GM19035 (cell line): ENCODE measurements around the gene CXCL1.
"Not testable (repeated sequence)": the region's sequence is repeated elsewhere in the genome, so short reads cannot be mapped to it uniquely, and the experiment has no call there.

ENCODE experiments used
- ATAC-seq: cut with Tn5 transposase; IDR thresholded peaks from one replicate; pipeline ENCODE4 v1.9.1; 2021; ENCODE audit not compliant: unreplicated experiment

The CXCL1 gene

DNA sequence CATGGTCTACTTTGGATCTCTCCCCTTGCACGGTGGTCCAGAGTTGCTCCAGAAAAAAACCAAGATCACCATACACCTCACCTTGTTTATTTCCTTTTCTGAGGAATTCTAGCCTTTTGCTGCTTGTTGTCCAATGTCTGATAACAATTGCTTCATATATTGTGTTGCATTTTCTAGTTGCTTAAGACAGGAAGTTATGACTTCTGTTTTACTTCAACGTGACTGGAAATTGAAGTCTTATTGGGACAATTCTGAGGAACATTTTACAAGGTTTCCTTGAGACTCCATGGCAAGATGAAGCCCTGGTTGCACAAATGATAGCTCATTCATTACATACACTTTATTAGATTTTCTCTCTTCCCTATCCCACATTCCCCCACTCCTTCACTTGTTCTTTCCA lies 5.2 kb downstream of the CXCL1 start:
- no peak for ATAC-seq

GRCh38 chr4:73875401-73875800 lies 6.2 kb downstream of the CXCL1 start:
- ATAC-seq = no peak

GRCh38 chr4:73883306-73883705 lies 14.1 kb downstream of the CXCL1 start:
- ATAC-seq = peak; percentile 67

DNA sequence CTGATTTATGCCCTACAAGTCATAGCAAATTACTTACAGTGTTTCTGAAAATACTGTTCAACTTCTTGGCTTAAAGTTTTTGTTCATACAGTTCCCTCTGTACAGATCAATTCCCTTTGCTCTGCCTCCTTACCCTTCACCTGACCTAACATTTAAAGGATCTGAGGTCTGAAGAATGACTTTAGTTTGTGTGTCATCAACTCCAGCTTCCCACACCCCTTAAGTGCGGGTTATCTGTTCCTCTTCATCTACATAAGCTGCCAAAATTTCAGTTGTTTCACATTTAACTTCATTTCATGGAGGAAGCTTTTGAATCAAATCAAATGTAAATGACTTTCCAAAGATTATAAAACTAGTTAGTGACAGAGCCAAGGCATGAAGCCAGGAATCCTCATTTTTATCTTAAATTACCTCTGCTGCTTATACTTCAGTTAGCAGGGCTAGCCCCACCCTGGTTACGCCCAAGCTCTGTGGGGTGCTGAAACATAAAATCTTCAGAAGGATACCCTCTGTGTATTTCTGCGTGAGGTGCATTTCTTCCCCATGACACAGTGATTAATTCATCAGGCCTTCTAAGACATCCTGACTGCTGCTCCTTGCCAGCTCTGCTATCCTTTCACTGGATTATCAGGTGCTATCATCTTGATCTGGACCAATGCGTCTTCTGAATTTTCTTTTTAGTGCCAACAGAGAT lies 16.5 kb downstream of the CXCL1 start:
- no peak for ATAC-seq

GRCh38 chr4:73891326-73891725 lies 22.1 kb downstream of the CXCL1 start:
- ATAC-seq = no peak

DNA sequence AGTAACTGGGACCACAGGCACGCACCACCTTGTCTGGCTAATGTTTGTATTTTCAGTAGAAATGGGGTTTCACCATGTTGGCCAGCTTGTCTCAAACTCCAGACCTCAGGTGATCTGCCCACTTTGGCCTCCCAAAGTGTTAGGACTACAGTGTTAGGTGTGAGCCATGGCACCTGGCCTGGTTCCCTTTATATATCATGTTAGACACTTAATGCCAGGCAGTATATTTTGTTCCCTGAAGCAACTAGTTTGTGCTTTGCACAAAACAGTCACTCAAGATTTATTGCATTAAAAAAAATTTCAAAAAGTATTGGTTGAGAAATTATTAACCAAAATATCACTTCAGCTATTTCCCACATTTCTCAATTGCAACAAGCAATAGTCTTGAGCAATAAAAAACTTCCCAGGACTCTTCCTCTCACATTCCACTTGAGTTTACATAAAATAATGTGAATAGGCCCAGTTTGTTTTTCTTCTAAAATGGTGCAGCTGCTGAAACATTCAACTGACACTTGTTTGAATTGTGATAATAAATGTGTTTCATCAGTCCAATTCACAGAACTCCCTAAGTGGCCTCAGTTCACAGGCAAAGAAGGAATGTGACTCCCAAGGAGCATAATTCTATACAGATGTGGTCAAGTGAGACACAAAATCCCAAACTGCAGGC lies 22.7 kb downstream of the CXCL1 start:
- ATAC-seq = no peak

GRCh38 chr4:73892966-73893365 lies 23.8 kb downstream of the CXCL1 start:
- no peak for ATAC-seq

DNA sequence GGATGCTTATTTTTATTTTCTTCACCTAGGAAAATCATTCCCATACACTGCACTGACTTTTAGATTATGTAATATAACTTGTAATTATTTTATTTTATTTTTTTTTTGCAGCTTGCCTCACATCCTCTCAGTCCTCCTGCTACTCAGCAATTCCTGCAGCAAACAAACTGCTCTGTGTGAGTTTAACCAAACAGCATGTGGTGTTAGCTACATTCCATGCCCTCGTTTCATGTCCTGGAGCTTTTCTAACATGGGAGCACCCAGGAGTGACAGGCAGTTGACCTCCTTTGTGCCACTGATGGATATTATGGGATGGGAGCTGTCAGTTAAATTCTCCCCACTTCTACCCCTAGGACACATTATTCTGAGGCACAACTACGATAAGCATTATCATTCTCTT lies 24.8 kb downstream of the CXCL1 start:
- ATAC-seq = no peak

GRCh38 chr4:73895201-73896175 lies 26.3 kb downstream of the CXCL1 start:
- ATAC-seq = no peak

GRCh38 chr4:73896416-73896815 lies 27.2 kb downstream of the CXCL1 start:
- ATAC-seq = no peak

DNA sequence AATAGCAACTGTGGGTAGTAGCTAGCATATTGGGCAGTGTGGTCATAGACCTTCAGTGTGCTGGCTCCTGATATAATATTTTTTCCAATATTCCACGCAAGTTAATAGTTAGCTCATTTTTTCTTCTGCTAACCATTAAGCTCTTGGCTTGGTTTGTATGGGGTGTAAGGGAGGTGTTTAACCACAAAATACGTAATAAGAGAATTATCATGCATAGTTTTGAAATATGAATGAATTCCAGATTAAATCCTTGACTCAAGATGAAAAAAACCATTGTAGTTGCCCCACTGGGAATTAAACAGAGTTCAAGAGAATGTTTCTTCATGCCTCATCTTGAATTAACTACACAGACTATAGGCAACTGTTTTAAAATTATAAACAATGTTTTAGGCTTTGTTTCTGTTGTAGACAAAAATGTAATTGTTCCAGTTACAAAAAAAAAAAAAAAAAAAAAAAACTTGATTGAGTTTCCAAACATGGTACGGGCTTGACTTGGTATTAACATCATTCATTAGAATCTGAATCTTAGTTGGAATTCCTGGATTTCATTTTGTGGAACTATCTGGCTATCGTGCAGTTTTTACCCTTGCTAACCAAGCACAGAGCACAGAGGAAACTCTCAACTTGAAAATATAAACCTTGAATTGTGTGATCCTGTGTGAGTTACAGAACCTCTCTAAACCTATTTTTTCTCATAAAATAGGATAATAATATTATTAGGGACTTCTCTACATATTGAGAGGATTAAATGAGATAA lies 28.4 kb downstream of the CXCL1 start:
- no peak for ATAC-seq

DNA sequence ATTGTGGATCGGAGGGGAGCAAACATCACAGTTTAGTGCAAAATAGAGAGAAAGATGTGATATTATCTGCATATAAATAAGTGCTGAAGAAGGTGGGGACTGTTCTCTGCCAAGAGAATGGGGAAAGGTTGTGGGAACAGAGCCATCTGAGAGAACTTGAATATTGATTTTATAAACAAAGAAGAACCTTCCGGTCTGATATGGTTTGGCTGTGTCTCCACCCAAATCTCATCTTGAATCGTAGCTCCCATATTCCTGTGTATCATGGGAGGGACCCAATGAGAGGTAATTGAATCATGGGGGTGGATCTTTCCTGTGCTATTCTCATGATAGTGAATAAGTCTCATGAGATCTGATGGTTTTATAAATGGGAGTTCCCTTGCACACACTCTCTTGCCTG lies 30.1 kb downstream of the CXCL1 start:
- ATAC-seq = not testable (repeated sequence)

GRCh38 chr4:73901031-73901430 lies 31.8 kb downstream of the CXCL1 start:
- ATAC-seq = no peak

- ATAC-seq = no peak
Measured at GRCh38 chr4:73902038-73902637, 32.9 kb downstream of the CXCL1 start.

GRCh38 chr4:73902817-73903547 lies 33.8 kb downstream of the CXCL1 start:
- ATAC-seq = no peak

DNA sequence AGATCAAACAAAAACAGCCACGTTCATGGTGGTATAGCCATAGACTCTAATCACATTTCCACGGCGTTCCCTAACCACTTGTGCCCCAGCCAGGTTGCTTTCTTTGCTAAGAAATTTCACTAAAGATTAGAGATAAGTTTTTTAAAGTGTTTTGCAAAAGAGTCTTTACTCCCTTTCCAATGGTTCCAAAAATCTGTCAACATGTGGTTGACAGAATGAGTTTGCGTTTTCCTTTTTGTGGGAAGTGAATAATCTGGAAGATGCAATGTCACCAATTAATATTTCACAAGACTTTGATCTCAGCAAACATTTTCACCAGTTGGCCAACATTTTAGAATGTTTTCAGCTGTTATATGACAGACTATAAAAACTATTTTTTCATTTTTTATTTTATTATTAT lies 35.3 kb downstream of the CXCL1 start:
- no peak for ATAC-seq

GRCh38 chr4:73908965-73909364 lies 39.8 kb downstream of the CXCL1 start:
- ATAC-seq = no peak

DNA sequence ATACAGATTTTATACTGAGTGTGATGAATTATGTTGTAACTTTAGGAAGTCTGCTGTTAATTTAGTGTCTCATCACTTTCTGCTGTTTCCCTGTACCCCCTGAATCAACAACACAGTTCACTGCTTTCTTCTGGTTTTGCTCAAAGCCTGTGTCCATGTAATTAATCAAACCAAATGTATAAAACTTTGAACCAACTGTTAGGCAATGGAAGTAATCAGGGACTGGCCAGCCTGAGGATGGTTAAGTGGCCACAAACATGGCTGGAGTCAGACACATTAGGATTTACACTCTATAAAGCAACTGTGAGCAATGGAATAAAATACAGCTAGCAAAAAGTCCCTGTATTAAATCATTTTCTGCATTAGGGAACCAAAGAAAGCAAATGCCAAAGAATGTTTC lies 42.6 kb downstream of the CXCL1 start:
- ATAC-seq = no peak

DNA sequence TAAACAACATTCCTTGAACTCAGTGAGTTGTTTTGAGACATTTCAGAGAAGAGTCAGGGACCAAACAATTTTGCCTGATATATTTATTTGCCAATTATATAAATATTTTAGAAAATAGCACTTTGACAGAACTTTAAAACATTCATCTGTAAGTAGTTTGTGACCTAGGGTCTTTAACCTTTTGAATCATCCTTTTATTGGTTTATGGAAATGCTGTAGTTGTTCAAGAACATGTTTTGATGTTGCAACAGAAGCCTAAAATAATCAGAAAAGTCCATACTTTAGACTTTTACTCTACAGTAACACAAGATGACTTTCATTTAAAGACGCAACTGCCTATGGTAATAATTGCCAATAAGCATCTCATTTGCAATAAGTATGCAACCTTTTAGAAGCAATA lies 43.0 kb downstream of the CXCL1 start:
- ATAC-seq = no peak

DNA sequence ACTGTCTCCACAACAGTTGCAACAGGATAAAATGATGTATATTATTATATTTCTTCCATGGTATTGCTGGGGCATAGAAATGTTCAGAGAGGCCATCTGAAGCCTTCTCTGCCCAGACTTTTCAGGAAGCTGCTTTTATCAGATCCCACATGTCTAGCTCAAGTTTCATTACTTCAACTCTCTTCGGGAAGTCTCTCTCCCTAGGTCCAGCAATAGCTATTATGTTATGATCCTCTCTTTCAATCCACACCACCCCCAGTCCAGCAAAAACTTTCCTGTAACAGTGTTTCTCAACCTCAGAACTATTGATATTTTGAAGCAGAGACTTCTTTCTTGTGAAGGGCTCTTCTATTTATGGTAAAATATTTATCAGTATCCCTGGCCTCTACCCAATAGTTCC lies 44.9 kb downstream of the CXCL1 start:
- no peak for ATAC-seq
